ENCODE measurements around the gene DOCK3. TPM values are rescaled to one million over a fixed set of nuclear protein-coding genes. Genes with fewer than 3 reads are reported as not detected.
"Not testable (repeated sequence)": the region's sequence is repeated elsewhere in the genome, so short reads cannot be mapped to it uniquely, and the experiment has no call there.

DOCK3 gene
- polyA plus RNA-seq, 1 donor: 2.1 TPM

- DNase-seq: no peak
Observed at GRCh38 chr3:50651920-50652529, 22.7 kb upstream of the DOCK3 start.

GRCh38 chr3:50652709-50653108, 22.0 kb upstream of the DOCK3 start:
- no peak for DNase-seq

DNA sequence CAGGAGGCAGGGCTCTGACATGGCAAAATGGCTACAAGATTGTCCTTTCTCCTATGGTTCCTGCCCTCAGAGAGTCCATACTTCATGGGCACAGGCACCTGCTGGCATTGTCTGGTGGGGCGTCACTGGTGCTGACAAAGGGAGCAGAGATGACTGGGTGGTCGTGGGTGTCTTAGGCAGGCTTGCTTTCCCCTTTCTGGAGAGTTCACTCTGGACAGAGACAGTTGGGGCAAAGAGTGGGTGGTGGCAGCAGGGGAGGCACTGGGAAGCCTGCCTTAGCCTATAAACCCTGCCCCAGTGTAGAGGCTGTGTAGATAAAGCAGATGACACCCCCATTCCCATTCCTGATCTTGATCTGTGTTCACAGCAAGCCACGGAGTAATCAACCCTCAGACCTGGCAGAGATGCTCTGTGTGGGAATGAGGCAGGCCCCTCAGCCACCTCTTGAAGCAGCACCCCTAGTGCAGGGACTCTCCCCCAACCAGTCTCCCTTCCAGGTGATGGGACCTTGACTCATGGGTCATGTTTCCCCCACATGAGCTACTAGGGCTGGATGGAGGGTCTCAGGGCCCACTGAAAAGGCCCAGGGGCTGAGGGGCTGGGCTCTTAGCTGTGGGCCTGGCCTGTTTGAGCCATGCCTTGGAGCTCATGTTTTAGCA, 20.7 kb upstream of the DOCK3 start:
- no peak for DNase-seq

DNA sequence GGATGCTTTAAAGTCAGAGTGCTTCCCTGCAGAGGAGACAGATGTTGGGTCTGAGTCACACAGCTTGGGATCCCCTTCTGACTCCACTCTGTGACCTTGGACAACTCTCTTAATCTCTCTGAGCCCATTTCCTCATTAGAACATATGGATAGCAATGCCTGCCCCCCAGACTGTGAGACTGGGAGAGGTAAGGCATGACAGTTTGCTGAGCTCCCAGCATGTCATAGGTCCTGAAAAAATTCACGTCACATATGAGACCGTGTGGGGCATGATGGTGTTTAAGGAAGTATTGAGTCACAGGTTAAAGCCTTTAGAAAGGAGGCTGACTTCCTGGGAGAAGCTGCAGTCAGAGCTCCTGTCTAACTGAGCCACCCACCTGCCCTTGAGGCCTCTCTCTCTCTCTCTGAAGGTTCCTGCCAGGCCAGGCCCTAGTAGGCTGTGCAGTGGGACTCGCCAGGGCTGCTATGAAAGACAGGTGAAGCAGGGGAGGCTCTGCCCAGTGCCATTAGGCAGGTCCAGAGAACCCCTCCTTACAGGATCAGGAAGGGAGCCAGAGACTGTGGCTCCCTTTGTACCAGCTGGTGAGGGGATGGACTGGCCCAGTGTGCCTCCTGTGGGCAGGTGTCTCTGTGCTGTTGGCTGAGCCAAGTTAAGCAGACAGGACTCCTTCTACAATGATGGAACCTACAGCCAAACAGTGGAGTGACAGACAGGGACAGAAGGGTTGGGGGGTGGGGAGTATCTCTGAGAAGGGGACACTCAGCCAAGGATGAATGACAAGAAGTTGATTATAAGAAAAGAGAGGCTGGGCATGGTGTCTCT, 19.5 kb upstream of the DOCK3 start:
- no peak for DNase-seq

DNA sequence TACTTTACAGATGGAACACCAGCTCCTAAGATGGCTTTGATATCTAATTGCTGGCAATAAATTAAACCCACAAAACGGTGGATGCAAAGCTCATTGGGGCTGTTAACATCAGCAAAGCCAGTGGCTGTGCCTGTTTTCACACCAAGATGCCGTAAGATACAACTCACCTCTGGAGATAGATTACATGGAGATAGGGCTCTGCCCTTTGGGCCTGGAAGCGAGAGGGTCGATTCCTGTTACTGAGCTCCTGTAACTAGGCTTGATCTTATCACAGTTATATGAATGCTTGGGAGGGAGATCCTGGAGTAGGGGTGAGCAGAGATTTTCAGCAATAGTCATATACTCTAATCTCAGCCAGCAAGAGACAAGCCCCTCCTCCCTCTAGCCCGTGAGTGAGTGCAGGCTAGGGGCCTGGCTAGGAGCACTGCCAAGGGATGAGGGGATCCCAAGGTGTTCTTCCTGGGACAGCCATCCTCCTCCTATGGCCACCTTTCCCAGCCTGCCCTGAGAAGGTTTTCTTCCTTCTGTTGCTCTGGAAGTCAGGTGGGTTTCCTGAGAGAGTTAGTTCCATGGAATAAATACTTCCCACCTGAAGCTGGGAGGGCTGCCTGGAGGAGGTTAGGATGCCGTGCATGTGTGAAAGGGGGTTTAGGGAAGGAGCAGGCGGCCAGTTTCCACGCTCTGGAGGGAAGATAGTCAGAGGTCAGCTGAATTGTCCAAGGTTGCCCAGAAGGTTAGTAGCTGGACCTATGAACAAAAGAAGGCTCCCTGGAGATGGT, 18.1 kb upstream of the DOCK3 start:
- no peak for DNase-seq

DNA sequence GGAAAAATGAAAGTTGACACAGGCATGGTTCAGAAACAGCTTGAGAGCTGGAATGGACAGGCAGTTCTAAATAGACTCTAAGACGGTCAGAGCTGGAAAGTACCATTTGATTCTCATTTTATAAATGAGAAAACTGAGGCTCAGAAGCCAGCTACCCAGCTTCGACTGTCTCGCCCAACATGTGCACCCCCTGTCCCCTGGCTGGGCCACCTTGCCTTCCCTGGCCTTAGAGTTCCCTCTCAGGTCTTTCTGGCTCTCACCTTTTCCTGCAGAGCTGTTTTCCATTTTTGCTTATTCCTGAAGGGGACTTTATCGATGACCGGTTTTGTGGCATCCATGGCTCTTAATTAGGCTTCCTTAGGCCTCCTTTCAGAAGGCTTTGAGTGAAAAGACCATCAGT, 17.3 kb upstream of the DOCK3 start:
- DNase-seq: no peak

GRCh38 chr3:50657816-50658215, 16.9 kb upstream of the DOCK3 start:
- no peak for DNase-seq

- no peak for DNase-seq
Observed at GRCh38 chr3:50658416-50658815, 16.3 kb upstream of the DOCK3 start.

DNA sequence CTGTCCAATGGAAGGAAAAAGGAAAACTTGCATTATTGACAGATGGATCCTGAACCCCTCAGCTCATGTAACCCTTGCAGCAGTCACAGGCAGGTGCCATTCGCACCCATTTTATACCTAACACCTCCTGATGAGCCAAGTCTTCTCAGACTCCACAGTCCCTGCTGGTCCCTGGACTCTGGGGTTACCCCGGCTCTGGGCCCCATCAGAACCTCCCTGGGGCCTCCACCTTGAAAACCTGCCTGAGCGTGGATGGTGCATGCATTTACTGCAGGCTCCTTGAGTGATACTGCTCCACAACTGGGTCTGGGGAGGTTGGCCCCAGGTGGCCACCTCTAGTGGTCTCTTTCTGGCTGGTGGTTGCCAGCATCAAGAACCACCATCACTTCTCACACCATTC, 15.9 kb upstream of the DOCK3 start:
- DNase-seq: no peak

- DNase-seq: no peak
Observed at GRCh38 chr3:50660386-50660785, 14.3 kb upstream of the DOCK3 start.

DNA sequence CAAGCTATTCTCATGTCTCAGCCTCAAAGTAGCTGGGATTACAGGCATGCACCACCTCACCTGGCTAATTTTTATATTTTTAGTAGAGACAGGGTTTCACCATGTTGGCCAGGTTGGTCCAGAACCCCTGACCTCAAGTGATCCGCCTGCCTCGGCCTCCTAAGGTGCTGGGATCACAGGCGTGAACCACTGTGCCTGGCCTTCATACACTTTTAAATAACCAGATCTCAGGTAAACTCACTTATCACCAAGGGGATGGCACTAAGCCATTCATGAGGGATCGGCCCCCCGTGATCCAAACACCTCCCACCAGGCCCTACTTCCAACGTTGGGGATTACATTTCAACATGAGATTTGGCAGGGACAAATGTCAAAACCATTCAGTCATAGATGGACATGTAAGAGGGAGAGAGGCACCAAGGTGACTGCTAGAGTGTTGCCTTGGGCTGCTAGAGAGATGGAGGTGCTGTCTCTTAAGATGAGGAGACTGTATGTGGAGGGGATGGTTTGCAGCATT, 13.3 kb upstream of the DOCK3 start:
- no peak for DNase-seq

DNA sequence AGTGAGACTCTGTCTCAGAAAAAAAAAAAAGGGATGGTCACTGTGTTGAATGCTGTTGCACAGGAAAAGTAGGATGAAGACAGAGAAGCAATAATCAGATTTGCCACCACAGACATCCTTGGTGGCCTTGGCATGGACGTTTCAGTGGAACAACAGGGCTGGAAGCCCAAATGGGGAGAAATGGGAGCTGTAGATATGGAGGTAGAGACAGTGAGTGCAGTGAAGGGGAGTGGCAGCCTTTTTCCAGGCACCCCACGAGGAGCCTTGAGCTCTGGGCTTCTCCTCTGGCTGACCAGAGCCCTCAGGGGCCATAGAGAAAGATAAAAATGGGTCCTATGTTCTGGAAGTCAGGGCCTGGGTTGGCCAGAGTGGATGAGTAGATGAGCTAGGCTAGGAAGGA, 12.3 kb upstream of the DOCK3 start:
- no peak for DNase-seq

DNA sequence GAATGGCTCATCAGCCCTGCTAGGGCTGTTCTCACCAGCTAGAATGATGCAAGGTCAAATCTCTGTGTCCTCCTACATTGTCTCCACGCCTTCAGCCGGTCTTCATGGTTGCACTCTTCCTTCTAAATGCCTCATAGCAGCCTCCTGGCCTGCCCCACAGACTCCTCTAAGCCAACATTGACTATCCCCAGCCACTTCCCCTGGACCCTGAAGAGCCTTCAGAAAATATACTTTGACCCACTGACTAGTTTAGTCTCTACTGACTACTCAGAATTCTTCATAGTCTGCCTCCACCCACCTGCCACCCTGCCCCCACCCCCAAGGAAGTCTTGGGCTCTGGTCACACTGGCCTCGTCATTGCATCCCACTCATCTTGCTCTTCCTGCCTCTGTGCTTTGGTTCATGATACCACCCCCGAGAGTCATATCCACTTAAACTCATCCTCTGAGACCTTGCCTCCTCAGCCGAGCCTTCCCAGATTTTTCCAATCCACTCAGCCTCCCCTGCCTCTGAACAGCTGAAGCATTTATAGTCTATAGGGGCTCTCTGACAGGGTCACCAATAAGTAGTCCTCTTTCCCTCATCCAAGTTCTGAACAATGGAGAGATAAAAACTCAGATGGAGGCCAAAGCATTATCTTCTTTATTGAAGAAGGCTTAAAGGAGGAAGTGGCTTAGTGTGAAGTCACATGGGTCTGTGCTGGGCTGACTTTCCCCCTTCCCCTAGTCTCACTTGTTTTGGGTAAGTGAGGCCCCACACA, 9.5 kb upstream of the DOCK3 start:
- DNase-seq: no peak

DNA sequence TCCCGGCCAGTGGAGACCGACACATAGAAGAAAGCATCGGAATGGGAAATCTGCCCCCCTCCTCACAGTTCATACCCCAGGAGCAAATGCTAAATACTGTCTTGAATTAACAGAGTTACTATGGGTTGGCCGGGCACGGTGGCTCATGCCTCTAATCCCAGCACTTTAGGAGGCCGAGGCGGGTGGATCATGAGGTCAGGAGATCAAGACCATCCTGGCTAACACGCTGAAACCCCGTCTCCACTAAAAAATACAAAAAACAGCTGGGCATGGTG, 8.9 kb upstream of the DOCK3 start:
- DNase-seq: not testable (repeated sequence)

GRCh38 chr3:50666837-50667236, 7.9 kb upstream of the DOCK3 start:
- no peak for DNase-seq

GRCh38 chr3:50671331-50671730, 3.4 kb upstream of the DOCK3 start:
- no peak for DNase-seq

- no peak for DNase-seq
Observed at GRCh38 chr3:50672656-50673055, 2.1 kb upstream of the DOCK3 start.

DNA sequence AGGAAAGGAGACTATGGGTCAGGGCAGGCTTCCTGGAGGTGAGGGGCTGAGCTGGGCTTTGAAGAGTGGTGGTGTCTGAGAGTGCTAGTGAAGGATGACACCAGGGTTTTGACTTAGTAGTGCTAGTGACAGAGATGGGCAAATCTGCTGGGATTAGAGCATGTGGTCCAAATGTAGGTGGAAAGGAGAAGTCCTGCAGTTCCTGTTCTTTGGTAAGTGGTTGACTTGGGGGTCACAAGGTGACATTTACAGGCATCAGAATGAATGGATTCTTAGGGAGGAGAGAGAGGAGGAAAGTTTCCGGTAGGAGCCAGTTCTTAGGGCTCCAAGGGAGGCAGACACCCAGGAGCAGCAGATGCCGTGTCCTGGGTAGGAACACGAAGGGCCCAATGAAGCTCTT, 796 bp upstream of the DOCK3 start:
- no peak for DNase-seq

GRCh38 chr3:50675179-50676030, 678 bp downstream of the DOCK3 start:
- DNase-seq: no peak

DNA sequence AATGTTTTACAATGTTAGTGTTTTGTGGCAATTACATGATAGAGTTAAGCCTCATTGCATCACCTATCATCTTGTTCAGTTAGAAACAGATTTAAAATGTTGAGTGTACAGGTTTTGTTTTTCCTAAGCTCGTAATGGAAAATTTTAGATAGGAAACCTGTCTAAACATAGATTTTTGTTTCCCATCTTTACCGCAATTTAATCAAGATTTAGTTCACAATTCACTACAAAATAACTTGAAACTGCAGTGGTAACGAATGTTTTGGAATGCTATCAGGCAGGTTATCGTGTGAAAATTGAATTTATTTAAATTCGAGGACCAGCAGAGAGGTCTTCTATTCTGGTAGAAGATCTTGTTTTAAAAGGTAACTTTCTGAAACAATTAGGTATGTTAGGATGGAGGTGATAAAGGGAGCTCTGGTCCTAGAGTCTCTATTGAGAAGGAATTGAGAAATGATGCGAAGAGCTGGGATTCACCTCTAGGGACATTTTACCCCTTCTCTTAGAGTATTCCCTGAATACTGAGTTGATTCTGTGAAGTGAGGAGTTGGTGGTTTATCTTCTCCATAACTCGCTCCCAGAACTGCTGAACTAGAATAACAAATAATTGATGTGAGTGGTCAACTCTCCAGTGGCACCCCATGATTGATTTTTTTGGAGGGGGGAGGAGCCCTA, 1.4 kb downstream of the DOCK3 start:
- no peak for DNase-seq

Measured in left kidney (tissue), 2 donors.